BLaER1 (cell line): ENCODE data around the gene GTPBP6.
"Not testable (repeated sequence)": the region's sequence is repeated elsewhere in the genome, so short reads cannot be mapped to it uniquely, and the experiment has no call there.

Experiments
- H3K27ac ChIP-seq: shearing (Covaris generic); formaldehyde crosslinking; 2 replicates; pipeline ENCODE4 v1.8.1; 2022
- H3K27me3 ChIP-seq: shearing (Covaris generic); formaldehyde crosslinking; 2 replicates; pipeline ENCODE4 v1.8.1; 2022
- H3K36me3 ChIP-seq: shearing (Covaris generic); formaldehyde crosslinking; 2 replicates; pipeline ENCODE4 v1.8.1; 2022
- H3K4me1 ChIP-seq: shearing (Covaris generic); formaldehyde crosslinking; 2 replicates; pipeline ENCODE4 v1.8.1; 2022
- H3K4me2 ChIP-seq: shearing (Covaris generic); formaldehyde crosslinking; 2 replicates; pipeline ENCODE4 v1.8.1; 2022
- H3K4me3 ChIP-seq: shearing (Covaris generic); formaldehyde crosslinking; 2 replicates; pipeline ENCODE4 v1.8.1; 2022
- H3K9ac ChIP-seq: shearing (Covaris generic); formaldehyde crosslinking; 2 replicates; pipeline ENCODE4 v1.8.1; 2022
- H3K9me3 ChIP-seq: shearing (Covaris generic); formaldehyde crosslinking; 2 replicates; pipeline ENCODE4 v1.8.1; 2022
- H4K20me1 ChIP-seq: shearing (Covaris generic); formaldehyde crosslinking; 2 replicates; pipeline ENCODE4 v1.8.1; 2022
- Cebpa-rat ChIP-seq: shearing (Covaris generic); IDR thresholded peaks from 2 replicates; pipeline ENCODE4 v1.8.1; 2022

The GTPBP6 gene

DNA sequence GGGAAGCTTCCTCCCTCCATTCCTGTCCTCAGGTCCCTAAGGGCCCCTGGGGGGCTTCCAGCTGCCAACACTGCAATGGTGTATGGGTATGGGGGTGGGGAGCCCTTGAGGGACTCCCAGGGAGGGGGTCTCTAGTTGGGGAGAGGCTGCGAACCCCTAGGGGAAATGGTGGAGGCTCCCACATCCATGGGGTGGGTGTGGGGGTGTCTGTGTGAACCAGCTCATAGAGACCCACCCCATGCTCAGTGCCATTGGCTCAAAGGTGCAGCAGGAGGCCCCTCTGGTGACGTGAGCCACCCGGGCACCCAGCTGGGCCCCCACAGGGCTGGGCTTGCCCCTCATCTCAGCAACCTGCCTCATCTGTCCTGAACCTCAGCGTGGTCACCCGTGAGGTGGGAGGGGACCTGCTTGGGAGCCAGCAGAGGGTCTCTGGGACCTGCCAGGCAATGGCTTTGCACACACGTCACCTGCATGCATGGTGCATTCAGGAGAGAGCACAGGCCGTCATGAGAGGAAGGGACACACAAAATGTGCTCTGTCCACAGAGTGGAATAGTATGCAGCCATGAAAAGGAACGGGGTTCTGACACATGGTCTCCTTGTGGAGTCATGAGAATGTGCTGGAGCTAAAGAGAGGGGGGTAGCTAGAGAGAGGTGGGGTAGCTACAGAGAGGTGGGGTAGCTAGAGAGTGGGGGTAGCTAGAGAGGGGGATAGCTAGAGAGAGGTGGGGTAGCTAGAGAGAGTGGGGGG lies 60.1 kb downstream of the GTPBP6 start:
- Histone ChIP-seq H3K4me2 (peak overlapping the region; percentile 71), H3K9ac (0 out of 2 replicates have a peak overlapping the region, but pooled peaks have one; percentile 29), H3K36me3 (no peaks in the 10 kb centered on the region), H3K9me3 (no peaks in the 10 kb centered on the region), H3K4me1 (peaks cover 55% of the 10 kb centered on the region), H3K27ac (peak overlapping the region; percentile 63), H3K27me3 (no peaks in the 10 kb centered on the region), H4K20me1 (no peaks in the 10 kb centered on the region), H3K4me3 (no peak overlapping the region)
- TF ChIP-seq Cebpa-rat: no peak

DNA sequence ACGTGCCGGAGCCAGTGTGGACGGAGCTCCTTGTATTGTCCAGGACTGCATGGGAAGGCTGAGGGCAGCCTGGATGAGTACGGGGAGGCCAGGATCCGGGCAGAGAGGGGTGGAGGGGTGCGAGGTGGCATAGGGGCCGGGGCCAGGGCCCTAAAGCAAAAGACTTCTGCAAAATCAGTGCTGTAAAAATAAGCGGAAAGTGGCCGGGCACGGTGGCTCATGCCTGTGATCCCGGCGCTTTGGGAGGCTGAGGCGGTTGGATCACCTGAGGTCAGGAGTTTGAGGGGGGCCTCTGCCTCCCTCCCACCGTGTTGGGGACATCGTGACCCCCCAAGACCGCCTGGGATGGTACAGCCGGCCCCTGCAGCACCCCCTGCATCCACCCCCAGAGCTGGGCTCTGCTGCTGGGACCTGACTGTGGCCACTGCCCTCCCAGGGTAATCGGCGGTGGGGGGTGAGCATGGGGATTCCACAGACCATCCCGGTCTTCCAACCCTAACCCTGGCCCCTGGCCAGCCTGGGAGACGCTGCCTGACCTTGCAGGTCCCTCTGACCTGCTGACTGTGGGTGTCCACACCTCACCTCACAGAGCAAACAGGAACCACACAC lies 60.8 kb downstream of the GTPBP6 start:
- Histone ChIP-seq H3K4me1 (peaks cover 48% of the 10 kb centered on the region), H3K36me3 (no peaks in the 10 kb centered on the region), H3K27me3 (no peaks in the 10 kb centered on the region), H3K9me3 (no peaks in the 10 kb centered on the region), H3K9ac (0 out of 2 replicates have a peak overlapping the region, but pooled peaks have one; percentile 29), H3K4me2 (peak overlapping the region; percentile 71), H4K20me1 (no peaks in the 10 kb centered on the region), H3K27ac (peak overlapping the region; percentile 63), H3K4me3 (no peak overlapping the region)
- no peak for TF ChIP-seq Cebpa-rat

DNA sequence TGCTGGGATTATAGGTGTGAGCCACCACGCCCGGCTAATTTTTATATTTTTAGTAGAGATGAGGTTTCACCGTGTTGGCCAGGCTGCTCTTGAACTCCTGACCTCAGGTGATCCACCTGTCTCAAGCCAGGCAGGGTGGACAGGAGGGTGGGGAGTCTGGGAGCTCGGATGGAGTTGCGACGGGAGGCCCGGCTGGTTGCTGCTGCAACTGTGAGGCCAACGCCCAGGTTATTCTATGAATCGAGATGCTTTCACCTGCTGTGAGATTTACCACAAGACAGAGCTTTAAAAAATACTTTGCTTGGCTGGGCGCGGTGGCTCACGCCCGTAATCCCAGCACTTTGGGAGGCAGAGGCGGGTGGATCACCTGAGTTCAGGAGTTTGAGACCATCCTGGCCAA lies 61.5 kb downstream of the GTPBP6 start:
- not testable (repeated sequence) for H3K27me3 ChIP-seq, H3K9me3 ChIP-seq, H3K9ac ChIP-seq, H4K20me1 ChIP-seq, H3K27ac ChIP-seq, H3K4me3 ChIP-seq, H3K4me2 ChIP-seq, H3K36me3 ChIP-seq
- peaks cover 41% of the 10 kb centered on the region for H3K4me1 ChIP-seq

DNA sequence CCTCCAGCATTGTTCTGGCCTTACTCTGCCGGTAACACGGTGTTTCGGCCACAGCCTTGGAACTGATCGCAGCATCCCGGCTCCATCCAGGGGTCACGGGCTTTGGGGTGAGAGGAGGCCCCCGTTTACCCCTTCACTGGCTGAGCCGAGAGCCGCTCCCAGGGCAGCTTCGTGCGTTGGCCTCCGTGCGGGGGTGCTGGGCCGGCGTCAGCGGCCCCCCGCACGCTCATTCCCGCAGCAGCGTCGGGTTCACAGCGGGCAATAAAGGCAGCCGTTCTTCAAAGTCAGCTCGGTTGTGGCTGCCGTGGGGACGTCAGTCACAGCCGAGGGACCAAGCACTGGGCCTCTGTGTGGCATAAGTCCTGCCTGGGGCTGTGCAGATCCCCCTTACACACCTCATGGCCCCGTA lies 62.7 kb downstream of the GTPBP6 start:
- no peak for TF ChIP-seq Cebpa-rat
- H3K27me3 ChIP-seq: no peaks in the 10 kb centered on the region

More for the DNA sequence above, 62.7 kb downstream of the GTPBP6 start:
- Histone ChIP-seq H3K4me2 (0 out of 2 replicates have a peak overlapping the region, but pooled peaks have one; percentile 14), H4K20me1 (no peaks in the 10 kb centered on the region), H3K27ac (0 out of 2 replicates have a peak overlapping the region, but pooled peaks have one; percentile 9), H3K36me3 (no peaks in the 10 kb centered on the region), H3K4me1 (peaks cover 30% of the 10 kb centered on the region), H3K9ac (no peak overlapping the region), H3K9me3 (no peaks in the 10 kb centered on the region), H3K4me3 (no peak overlapping the region)
